Esophagus squamous epithelium (tissue), 4 donors: ENCODE results near the gene COL18A1.

Source experiments
- POLR2A ChIP-seq, 4 donors: fragments of 450-650 bp; IDR thresholded peaks; one replicate each; pipeline ENCODE4 v1.6.1; 2017; ENCODE audit warnings: antibody characterized with exemption in 4 of 4, mild to moderate bottlenecking in 4 of 4, moderate library complexity in 3 of 4
- TF ChIP-seq, protein P1 (sequence below), 6 experiments: fragments of 450-650 bp in 4 of 6; fragments of 200-600 bp in 2 of 6; sonication (generic) in 2 of 6; IDR thresholded peaks; one replicate each; pipeline ENCODE4 v1.5.1; 2016 to 2019; ENCODE audit warnings: antibody characterized with exemption in 6 of 6, mild to moderate bottlenecking in 4 of 6, moderate library complexity in 4 of 6

DNA sequence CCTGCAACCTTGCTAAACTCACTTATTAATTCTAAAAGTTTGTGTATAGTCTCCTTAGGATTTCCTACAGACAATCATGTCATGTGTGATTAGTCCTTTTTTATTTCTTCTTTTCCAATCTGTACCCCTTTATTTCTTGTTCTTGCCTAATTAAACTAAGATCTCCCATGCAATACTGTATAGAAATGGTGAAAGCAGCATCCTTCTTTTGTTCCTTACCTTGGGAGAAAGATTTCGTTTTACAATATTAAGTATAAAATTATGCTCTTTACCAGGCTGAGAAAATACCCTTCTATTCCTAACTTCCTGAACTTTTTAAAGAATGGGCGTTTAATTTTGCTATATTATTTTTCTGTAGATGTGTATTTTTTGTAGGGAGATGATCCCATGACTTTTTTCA is 7.6 kb upstream of the COL18A1 start:
- TF ChIP-seq, protein P1, sequence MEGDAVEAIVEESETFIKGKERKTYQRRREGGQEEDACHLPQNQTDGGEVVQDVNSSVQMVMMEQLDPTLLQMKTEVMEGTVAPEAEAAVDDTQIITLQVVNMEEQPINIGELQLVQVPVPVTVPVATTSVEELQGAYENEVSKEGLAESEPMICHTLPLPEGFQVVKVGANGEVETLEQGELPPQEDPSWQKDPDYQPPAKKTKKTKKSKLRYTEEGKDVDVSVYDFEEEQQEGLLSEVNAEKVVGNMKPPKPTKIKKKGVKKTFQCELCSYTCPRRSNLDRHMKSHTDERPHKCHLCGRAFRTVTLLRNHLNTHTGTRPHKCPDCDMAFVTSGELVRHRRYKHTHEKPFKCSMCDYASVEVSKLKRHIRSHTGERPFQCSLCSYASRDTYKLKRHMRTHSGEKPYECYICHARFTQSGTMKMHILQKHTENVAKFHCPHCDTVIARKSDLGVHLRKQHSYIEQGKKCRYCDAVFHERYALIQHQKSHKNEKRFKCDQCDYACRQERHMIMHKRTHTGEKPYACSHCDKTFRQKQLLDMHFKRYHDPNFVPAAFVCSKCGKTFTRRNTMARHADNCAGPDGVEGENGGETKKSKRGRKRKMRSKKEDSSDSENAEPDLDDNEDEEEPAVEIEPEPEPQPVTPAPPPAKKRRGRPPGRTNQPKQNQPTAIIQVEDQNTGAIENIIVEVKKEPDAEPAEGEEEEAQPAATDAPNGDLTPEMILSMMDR (IDR thresholded peaks at IDR 0.05): no peak
- no peak for TF ChIP-seq POLR2A (IDR thresholded peaks at IDR 0.05)
